HG03439 (cell line): Measurements from ENCODE around the gene TTF1.
"Not testable (repeated sequence)": the region's sequence is repeated elsewhere in the genome, so short reads cannot be mapped to it uniquely, and the experiment has no call there.

Source experiments
- ATAC-seq: cut with Tn5 transposase; IDR thresholded peaks from one replicate; pipeline ENCODE4 v1.9.1; 2021; ENCODE audit warnings: mild to moderate bottlenecking, moderate library complexity; ENCODE audit not compliant: unreplicated experiment

The TTF1 gene

DNA sequence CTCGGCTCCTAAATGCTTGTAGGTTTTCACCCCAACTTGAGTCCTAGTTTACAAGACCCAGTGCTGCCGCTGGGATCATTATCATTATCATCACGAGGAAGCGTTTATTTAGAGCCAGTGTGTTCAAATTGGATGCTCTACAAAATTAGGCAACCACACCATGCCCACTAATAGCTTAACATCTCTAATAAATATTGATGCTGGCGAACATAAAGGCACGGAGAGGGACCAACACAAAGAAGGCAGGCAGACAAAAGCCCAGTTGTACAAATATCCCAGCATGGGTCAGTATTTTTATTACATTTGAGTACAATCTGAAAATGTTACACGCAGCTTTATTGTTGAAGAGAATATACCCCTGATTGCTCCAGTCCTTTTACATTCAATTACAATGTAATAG is 8.1 kb upstream of the TTF1 start:
- no peak for ATAC-seq

DNA sequence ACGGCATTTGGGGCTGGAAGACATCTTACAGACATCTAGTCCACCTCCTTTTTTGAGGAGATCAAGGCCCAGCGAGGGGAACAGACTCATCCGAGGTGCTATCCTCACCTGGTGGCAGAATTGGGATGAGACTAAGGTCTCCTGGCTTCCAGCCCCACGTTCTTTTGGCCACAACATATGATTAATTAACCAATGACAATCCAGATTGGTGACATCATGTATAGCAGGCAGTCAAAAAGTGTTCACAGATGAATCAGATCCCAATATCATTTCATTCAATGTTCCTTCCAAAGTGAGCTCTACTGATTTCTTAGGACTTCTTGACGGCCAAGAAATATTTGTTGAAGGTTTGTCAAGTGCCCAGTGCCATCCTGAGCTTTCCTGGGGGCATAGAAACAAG is 7.3 kb upstream of the TTF1 start:
- no peak for ATAC-seq

GRCh38 chr9:132412089-132412488 is 5.4 kb upstream of the TTF1 start:
- ATAC-seq: no peak

- peak; percentile 52 for ATAC-seq
These were observed 4.5 kb upstream of the TTF1 start for GRCh38 chr9:132411091-132411508.

GRCh38 chr9:132410642-132411041 is 4.0 kb upstream of the TTF1 start:
- no peak for ATAC-seq

DNA sequence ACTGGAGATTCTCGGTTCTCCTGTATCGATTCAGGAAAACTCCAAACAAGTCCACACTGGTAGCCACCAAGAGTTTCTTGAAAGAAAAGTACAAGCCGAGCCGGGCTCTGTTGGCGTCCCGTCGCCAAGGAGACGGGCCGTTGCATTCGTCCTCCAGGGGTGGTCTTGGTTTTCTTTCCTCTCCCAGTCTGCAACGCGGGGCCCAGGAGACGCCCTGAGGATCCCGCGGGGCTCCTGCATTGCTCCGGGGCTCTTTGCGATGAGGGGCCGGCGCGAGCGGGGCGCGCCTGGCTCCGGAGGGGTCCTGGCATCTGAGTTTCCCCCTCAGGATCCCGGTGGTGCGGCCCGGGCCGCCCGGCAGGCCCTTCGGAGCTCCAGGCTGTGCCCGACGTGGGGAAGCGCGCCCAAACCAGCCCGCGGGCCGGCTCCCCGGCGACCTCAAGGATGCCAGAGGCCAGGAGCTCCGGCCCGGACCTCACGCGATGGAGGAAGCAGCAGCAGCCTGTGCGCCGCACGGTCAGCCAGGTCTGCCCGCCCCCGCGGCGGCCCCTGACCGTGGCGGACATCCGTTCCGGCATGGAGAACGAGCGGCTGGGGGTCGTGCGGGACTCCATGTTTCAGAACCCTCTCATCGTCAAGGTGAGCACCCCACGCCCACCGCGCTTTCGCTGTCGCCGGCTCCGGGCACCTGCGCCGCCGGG is 3.3 kb upstream of the TTF1 start, which contains the start of gene CFAP77:
TSS of gene CFAP77 (plus strand) at position 384 of the 701 bp plus-strand sequence. CDS start at position 445, 61 bp downstream.
- ATAC-seq: no peak

DNA sequence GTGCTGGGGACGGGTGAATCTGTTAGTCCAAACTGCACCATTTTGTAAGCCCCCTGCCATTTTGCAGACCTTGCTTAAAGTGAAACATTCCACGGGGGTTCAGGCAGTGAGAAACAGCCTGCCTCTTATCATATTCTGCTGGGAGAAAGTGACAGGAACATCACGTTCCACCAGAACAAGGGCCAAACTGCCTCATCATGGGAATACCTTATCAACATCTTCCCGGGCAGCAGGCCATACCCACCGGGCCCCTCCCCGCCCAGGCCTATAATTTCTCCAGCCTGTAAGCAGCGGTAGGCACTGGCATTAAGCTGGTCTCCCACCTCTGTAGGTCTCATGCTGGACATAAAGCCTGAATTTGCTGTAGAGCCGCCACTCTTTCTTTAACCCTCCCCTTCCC is 1.9 kb upstream of the TTF1 start:
- no peak for ATAC-seq

GRCh38 chr9:132407196-132407595 is 556 bp upstream of the TTF1 start:
- no peak for ATAC-seq

- no peak for ATAC-seq
These were observed 2.3 kb downstream of the TTF1 start for GRCh38 chr9:132404228-132404881.

DNA sequence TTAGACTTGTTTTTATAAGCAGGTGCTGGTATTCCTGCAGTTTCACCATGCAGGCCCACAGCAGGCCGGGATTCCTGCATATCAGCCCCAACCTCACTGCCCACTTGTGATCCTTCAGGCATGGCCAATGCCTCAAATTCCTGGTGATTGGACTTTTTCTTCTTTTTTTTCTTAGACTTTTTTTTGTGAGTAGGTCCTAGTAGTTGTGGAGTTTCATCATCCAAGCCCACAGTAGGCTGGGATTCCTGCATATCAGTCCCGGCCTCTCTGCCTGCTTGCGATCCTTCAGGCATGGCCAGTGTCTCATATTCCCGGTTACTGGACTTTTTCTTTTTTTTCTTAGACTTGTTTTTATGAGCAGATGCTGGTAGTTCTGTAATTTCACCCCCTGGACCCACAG is 4.8 kb downstream of the TTF1 start:
- no peak for ATAC-seq

DNA sequence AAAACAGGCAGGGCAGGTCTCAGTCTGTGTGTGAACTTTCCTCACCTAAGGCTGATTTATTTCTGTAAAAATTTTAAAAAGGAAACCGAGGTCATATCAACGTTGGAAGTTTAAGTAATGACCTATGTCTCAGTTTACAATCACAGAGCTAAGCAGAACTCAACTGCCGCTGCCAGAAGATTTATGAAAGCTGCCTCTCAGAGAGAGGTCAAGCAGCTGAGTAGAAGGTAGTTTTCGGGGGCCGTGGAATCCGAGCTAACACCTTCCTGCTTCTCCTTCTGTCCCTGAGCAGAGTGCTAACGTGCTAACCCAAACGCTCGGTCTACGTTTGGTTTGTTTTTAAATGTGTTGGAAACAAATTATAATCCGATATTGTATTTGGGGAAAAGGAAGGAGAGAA is 11.1 kb downstream of the TTF1 start:
- ATAC-seq: no peak

GRCh38 chr9:132391449-132391848 is 15.2 kb downstream of the TTF1 start:
- no peak for ATAC-seq

- no peak for ATAC-seq
These were observed 15.7 kb downstream of the TTF1 start for GRCh38 chr9:132390966-132391365.

- no peak for ATAC-seq
These were observed 19.5 kb downstream of the TTF1 start for GRCh38 chr9:132387133-132387532.

- ATAC-seq: no peak
These were observed 22.3 kb downstream of the TTF1 start for GRCh38 chr9:132384376-132384775.

- peak; percentile 37 for ATAC-seq
These were observed 23.2 kb downstream of the TTF1 start for GRCh38 chr9:132383462-132383883.

GRCh38 chr9:132381966-132382541 is 24.6 kb downstream of the TTF1 start:
- peak; percentile 53 for ATAC-seq

DNA sequence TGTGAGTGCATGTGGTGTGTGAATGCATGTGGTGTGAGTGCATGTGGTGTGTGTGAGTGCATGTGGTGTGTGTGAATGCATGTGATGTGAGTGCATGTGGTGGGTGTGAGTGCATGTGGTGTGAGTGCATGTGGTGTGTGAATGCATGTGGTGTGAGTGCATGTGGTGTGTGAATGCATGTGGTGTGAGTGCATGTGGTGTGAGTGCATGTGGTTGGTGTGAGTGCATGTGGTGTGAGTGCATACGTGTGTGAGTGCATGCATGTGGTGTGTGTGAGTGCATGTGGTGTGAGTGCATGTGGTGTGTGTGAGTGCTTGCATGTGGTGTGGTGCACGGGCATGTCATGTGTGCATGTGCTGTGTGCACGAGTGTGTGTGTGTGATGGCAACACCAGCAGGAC is 28.2 kb downstream of the TTF1 start:
- ATAC-seq: not testable (repeated sequence)

- not testable (repeated sequence) for ATAC-seq
These were observed 28.9 kb downstream of the TTF1 start for GRCh38 chr9:132377769-132378168.

DNA sequence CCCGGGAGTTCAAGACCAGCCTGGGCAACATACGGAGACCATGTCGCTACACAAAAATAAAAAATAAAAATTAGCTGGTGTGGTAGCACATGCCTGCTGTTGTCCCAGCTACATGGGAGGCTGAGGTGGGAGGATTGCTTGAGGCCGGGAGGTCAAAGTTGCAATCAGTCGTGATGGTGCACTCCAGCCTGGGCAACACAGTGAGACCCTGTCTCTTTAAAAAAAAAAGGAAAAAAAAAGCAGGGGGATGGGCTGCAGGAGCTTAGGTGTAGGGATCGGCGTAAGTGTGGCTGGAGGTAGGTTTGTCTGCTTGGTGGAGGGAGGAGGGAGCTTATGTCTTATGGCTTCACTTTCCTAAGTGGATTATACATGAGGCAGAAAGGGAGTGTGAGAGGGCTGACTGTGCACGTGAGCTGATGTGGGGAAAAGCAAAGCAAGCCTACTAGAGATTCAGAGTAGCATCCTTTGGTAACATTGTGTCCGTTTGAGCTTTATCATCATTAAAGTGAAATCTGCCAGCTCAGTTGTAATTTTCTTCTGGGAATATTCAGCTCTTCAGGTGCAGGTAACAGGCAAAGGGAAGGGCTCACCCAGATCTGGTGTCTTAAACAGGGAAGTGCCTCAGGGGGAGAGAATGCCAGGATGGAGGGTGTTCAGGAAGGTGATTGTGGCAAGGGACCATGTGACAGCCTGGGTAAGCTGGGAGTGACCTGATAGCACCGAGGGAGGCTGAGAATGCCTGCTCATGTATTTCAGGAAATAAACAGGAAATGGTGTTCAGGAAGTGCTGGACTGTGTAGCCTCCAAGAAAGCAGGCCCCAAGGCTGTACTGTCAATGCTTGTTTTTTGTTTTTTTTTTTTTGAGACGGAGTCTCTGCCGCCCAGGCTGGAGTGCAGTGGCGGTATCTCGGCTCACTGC is 34.2 kb downstream of the TTF1 start:
- ATAC-seq: no peak

- no peak for ATAC-seq
These were observed 36.0 kb downstream of the TTF1 start for GRCh38 chr9:132370592-132370991.
